H9 (cell line): ENCODE results near the gene KLC1. TPM values are rescaled to one million over a fixed set of nuclear protein-coding genes. Genes with fewer than 3 reads are reported as not detected.
"Not testable (repeated sequence)": the region's sequence is repeated elsewhere in the genome, so short reads cannot be mapped to it uniquely, and the experiment has no call there.

Experiments
- DNase-seq: peaks from one replicate; pipeline ENCODE4 v3.0.0-alpha.2; 2017
- H2AFZ ChIP-seq: one replicate; pipeline ENCODE4 v1.6.1; 2013; ENCODE audit warnings: mild to moderate bottlenecking, low read length, control low read depth, moderate library complexity
- H2AK5ac ChIP-seq: 2 replicates; pipeline ENCODE4 v1.6.1; 2013; ENCODE audit warnings: low read length, control low read depth, mixed read lengths; ENCODE audit not compliant: insufficient read length
- H2BK120ac ChIP-seq: one replicate; pipeline ENCODE4 v1.6.1; 2013; ENCODE audit warnings: low read depth, mild to moderate bottlenecking, low read length, control low read depth, inconsistent platforms; ENCODE audit not compliant: poor library complexity, severe bottlenecking
- H2BK12ac ChIP-seq: 2 replicates; pipeline ENCODE4 v1.6.1; 2013; ENCODE audit warnings: low read length, control low read depth, mixed read lengths, low read depth; ENCODE audit not compliant: insufficient read length
- H2BK15ac ChIP-seq: 2 replicates; pipeline ENCODE4 v1.6.1; 2013; ENCODE audit warnings: low read depth, low read length, control low read depth
- H2BK20ac ChIP-seq: one replicate; pipeline ENCODE4 v1.6.1; 2013; ENCODE audit warnings: low read depth, mild to moderate bottlenecking, low read length, control low read depth, inconsistent platforms; ENCODE audit not compliant: poor library complexity, severe bottlenecking
- H2BK5ac ChIP-seq: 2 replicates; pipeline ENCODE4 v1.6.1; 2013; ENCODE audit warnings: low read length, control low read depth, mixed read lengths; ENCODE audit not compliant: insufficient read length
- H3K14ac ChIP-seq: 2 replicates; pipeline ENCODE4 v1.6.1; 2013; ENCODE audit warnings: low read length, control low read depth; ENCODE audit not compliant: insufficient read depth
- H3K18ac ChIP-seq: 2 replicates; pipeline ENCODE4 v1.6.1; 2013; ENCODE audit warnings: low read depth, mild to moderate bottlenecking, mixed read lengths, low read length, control low read depth; ENCODE audit not compliant: insufficient read length
- H3K23ac ChIP-seq: 2 replicates; pipeline ENCODE4 v1.6.1; 2013; ENCODE audit warnings: low read length, control low read depth, mixed read lengths, low read depth; ENCODE audit not compliant: insufficient read length
- H3K23me2 ChIP-seq: 2 replicates; pipeline ENCODE4 v1.6.1; 2013; ENCODE audit warnings: low read depth, mild to moderate bottlenecking, mixed read lengths, low read length, control low read depth; ENCODE audit not compliant: insufficient read length, poor library complexity, severe bottlenecking
- H3K27ac ChIP-seq: 2 replicates; pipeline ENCODE4 v1.5.1; 2013; ENCODE audit warnings: low read length, control low read depth, mixed read lengths, low read depth; ENCODE audit not compliant: insufficient read length
- H3K27me3 ChIP-seq: 2 replicates; pipeline ENCODE4 v1.6.1; 2013; ENCODE audit warnings: low read length, control low read depth, inconsistent platforms; ENCODE audit not compliant: insufficient read depth
- H3K4ac ChIP-seq: 2 replicates; pipeline ENCODE4 v1.6.1; 2013; ENCODE audit warnings: low read depth, mild to moderate bottlenecking, control low read depth, inconsistent platforms, low read length, moderate library complexity
- H3K4me1 ChIP-seq: 2 replicates; pipeline ENCODE4 v1.6.1; 2013; ENCODE audit warnings: low read length, control low read depth, inconsistent platforms; ENCODE audit not compliant: insufficient read depth
- H3K4me2 ChIP-seq: 2 replicates; pipeline ENCODE4 v1.6.1; 2013; ENCODE audit warnings: low read length, control low read depth, mixed read lengths; ENCODE audit not compliant: insufficient read length, insufficient read depth
- H3K56ac ChIP-seq: 2 replicates; pipeline ENCODE4 v1.6.1; 2013; ENCODE audit warnings: low read depth, mild to moderate bottlenecking, mixed read lengths, low read length, control low read depth; ENCODE audit not compliant: insufficient read length
- H3K79me1 ChIP-seq: 2 replicates; pipeline ENCODE4 v1.6.1; 2013; ENCODE audit warnings: low read depth, mild to moderate bottlenecking, moderate library complexity, low read length, control low read depth, inconsistent platforms; ENCODE audit not compliant: insufficient read depth, poor library complexity, severe bottlenecking
- H3K79me2 ChIP-seq: 2 replicates; pipeline ENCODE4 v1.6.1; 2013; ENCODE audit warnings: low read length, control low read depth, inconsistent platforms; ENCODE audit not compliant: insufficient read depth
- H3K9ac ChIP-seq: 2 replicates; pipeline ENCODE4 v1.6.1; 2013; ENCODE audit warnings: low read length, control low read depth, mixed read lengths; ENCODE audit not compliant: insufficient read length; ENCODE audit errors: extremely low read depth
- H3K9me3 ChIP-seq: one replicate; pipeline ENCODE4 v1.6.1; 2013; ENCODE audit warnings: low read depth, low read length, inconsistent platforms; ENCODE audit not compliant: control insufficient read depth
- H3T11ph ChIP-seq: one replicate; pipeline ENCODE4 v1.6.1; 2013; ENCODE audit warnings: mild to moderate bottlenecking, low read length, control low read depth, inconsistent platforms
- H4K20me1 ChIP-seq: one replicate; pipeline ENCODE4 v1.6.1; 2013; ENCODE audit not compliant: control insufficient read depth, insufficient read length, insufficient read depth
- H4K5ac ChIP-seq: 2 replicates; pipeline ENCODE4 v1.6.1; 2013; ENCODE audit warnings: low read depth, mild to moderate bottlenecking, mixed read lengths, low read length, control low read depth; ENCODE audit not compliant: insufficient read length
- H4K8ac ChIP-seq: replicated peaks from 2 replicates; pipeline ENCODE4 v1.6.1; 2013; ENCODE audit warnings: low read length, control low read depth, mixed read lengths, low read depth; ENCODE audit not compliant: insufficient read length
- H4K91ac ChIP-seq: 2 replicates; pipeline ENCODE4 v1.6.1; 2013; ENCODE audit warnings: low read depth, mild to moderate bottlenecking, moderate library complexity, mixed read lengths, low read length, control low read depth; ENCODE audit not compliant: insufficient read length
- H3K27ac Mint-ChIP-seq, 3 experiments: 2 replicates in 2 of 3; 3 replicates in 1 of 3; pipeline ENCODE4 v1.8.0; 2020 to 2021; ENCODE audit warnings: mixed read lengths in 3 of 3, mild to moderate bottlenecking in 1 of 3, moderate library complexity in 1 of 3
- H3K27me3 Mint-ChIP-seq: 2 replicates; pipeline ENCODE4 v1.8.0; 2021; ENCODE audit warnings: low read depth, mild to moderate bottlenecking, moderate library complexity, mixed read lengths
- H3K36me3 Mint-ChIP-seq, 3 experiments: 2 replicates in 2 of 3; 3 replicates in 1 of 3; pipeline ENCODE4 v1.8.0; 2020 to 2021; ENCODE audit warnings: low read depth in 3 of 3, mixed read lengths in 3 of 3; ENCODE audit not compliant: insufficient read depth in 1 of 3
- H3K4me1 Mint-ChIP-seq, 2 experiments: 2 replicates each; pipeline ENCODE4 v1.8.0; 2020; ENCODE audit warnings: mixed read lengths in 2 of 2
- H3K4me3 Mint-ChIP-seq, 2 experiments: 2 replicates in 1 of 2; 3 replicates in 1 of 2; pipeline ENCODE4 v1.8.0; 2020 to 2021; ENCODE audit warnings: mild to moderate bottlenecking in 2 of 2, mixed read lengths in 2 of 2, moderate library complexity in 1 of 2
- H3K9me3 Mint-ChIP-seq, 2 experiments: 2 replicates in 1 of 2; 3 replicates in 1 of 2; pipeline ENCODE4 v1.8.0; 2020; ENCODE audit warnings: mild to moderate bottlenecking in 2 of 2, mixed read lengths in 2 of 2, moderate library complexity in 1 of 2
- WGBS: extraction: QIAGEN DNeasy Blood & Tissue Kit; methylation state at CpG from one replicate; pipeline ENCODE4 v1.1.7; 2013; ENCODE audit warnings: missing lambda C conversion rate, low lambda C conversion rate, mixed read lengths; ENCODE audit not compliant: insufficient read length; ENCODE audit errors: extremely low coverage; 5-methylcytosine and 5-hydroxymethylcytosine counted together
- total RNA-seq: library from RNA; stranded (reverse); gene quantifications from 2 replicates; pipeline ENCODE4 v1.2.1, GENCODE V29; 2021
- TF ChIP-seq, protein P1 (sequence below): fragments of 200-600 bp; sonication (generic); conservative IDR thresholded peaks from 3 replicates; pipeline ENCODE4 v1.8.0; 2021; ENCODE audit warnings: antibody characterized with exemption, mild to moderate bottlenecking

KLC1 gene
- total RNA-seq, 1 experiment from 2014 or later, result 143 TPM

DNA sequence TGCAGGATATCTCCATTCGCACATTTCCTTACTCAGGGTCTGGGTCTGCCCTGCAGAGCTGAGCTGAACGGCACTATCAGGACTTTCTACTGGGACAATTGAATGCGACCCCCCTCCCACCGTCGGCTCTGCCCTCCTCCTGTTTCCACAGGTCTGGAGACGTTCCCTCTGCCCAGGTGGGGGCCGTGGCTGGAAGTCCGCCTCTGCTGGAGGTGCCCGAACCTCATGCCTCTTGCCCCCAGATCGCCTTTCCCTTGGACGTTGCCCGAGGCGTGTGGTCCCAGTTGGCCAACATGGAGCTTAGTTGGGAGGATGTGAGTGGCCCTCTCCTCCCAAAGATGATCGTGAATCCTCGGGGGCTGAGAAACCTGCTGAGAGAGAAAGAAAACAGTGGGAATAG lies 21.2 kb upstream of the KLC1 start:
- Histone ChIP-seq H4K8ac (no peak overlapping the region), H3K79me1 (no peaks in the 10 kb centered on the region), H3K27me3 (no peaks in the 10 kb centered on the region), H4K20me1 (no peaks in the 10 kb centered on the region), H3K27ac (no peak overlapping the region), H3K9ac (no peak overlapping the region), H2BK120ac (no peak overlapping the region), H2BK12ac (no peak overlapping the region), H3K4ac (no peak overlapping the region), H3K9me3 (peaks cover 8% of the 10 kb centered on the region), H3K23me2 (peaks cover 2% of the 10 kb centered on the region), H3K23ac (no peak overlapping the region), H4K91ac (no peak overlapping the region), H3K4me1 (no peaks in the 10 kb centered on the region), H3K79me2 (no peaks in the 10 kb centered on the region), H3K14ac (no peak overlapping the region), H3T11ph (no peak overlapping the region), H2BK15ac (no peak overlapping the region), H2AK5ac (no peak overlapping the region), H4K5ac (no peak overlapping the region), H2BK20ac (no peak overlapping the region), H2BK5ac (no peak overlapping the region), H3K4me2 (no peak overlapping the region), H2AFZ (no peak overlapping the region), H3K18ac (no peak overlapping the region), H3K56ac (no peak overlapping the region)
- WGBS, result no CpG with 5 or more reads among the region's 15 CpGs
- DNase-seq, result no peak
- Mint-ChIP-seq H3K27me3 (peaks cover 44% of the 10 kb centered on the region), H3K27ac (no peak overlapping the region), H3K4me1 (peaks cover 17% of the 10 kb centered on the region in 2 experiments), H3K4me3 (peak overlapping the region; percentile 19 to 64; a peak in 1 of 5 replicates), H3K9me3 (peaks cover 19 to 24% of the 10 kb centered on the region in 2 experiments), H3K36me3 (peaks cover 9 to 11% (median 11%) of the 10 kb centered on the region in 3 experiments)
- TF ChIP-seq, protein P1, sequence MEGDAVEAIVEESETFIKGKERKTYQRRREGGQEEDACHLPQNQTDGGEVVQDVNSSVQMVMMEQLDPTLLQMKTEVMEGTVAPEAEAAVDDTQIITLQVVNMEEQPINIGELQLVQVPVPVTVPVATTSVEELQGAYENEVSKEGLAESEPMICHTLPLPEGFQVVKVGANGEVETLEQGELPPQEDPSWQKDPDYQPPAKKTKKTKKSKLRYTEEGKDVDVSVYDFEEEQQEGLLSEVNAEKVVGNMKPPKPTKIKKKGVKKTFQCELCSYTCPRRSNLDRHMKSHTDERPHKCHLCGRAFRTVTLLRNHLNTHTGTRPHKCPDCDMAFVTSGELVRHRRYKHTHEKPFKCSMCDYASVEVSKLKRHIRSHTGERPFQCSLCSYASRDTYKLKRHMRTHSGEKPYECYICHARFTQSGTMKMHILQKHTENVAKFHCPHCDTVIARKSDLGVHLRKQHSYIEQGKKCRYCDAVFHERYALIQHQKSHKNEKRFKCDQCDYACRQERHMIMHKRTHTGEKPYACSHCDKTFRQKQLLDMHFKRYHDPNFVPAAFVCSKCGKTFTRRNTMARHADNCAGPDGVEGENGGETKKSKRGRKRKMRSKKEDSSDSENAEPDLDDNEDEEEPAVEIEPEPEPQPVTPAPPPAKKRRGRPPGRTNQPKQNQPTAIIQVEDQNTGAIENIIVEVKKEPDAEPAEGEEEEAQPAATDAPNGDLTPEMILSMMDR, result no peak

DNA sequence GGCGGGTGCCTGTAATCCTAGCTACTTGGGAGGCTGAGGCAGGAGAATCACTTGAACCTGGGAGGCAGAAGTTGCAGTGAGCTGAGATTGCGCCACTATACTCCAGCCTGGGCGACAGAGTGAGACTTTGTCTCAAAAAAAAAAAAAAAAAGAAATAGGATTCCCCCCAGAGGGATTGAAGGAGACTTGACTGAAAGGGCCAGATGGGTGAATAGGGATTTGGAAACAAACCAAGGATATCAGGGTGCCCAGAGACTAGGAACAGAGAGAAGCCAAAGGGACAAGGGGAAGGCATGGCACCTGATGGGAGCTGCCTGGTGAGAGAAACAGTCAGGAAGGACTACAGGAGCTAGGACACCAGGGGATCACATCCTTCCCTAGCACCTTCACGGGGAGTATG lies 19.9 kb upstream of the KLC1 start:
- not testable (repeated sequence) for H2BK12ac ChIP-seq, H3K27ac Mint-ChIP-seq, H3K4me2 ChIP-seq, H2BK5ac ChIP-seq, H2BK15ac ChIP-seq, H3K79me1 ChIP-seq, H3K4ac ChIP-seq, H2BK120ac ChIP-seq, H2AK5ac ChIP-seq, DNase-seq, H4K20me1 ChIP-seq, H3K18ac ChIP-seq, H3K14ac ChIP-seq, H4K91ac ChIP-seq, H3K56ac ChIP-seq, H3K23me2 ChIP-seq, H3K79me2 ChIP-seq, H4K5ac ChIP-seq, H4K8ac ChIP-seq, H3K9ac ChIP-seq, H2BK20ac ChIP-seq, H3K27me3 ChIP-seq, H2AFZ ChIP-seq, H3T11ph ChIP-seq, H3K23ac ChIP-seq, H3K27ac ChIP-seq, H3K4me1 ChIP-seq, H3K9me3 ChIP-seq
- 0 out of 5 replicates have a peak overlapping the region, but pooled peaks of 1 of the 2 experiments have one; percentile 25 for H3K4me3 Mint-ChIP-seq
- peaks cover 9 to 11% (median 11%) of the 10 kb centered on the region in 3 experiments for H3K36me3 Mint-ChIP-seq
- H3K27me3 Mint-ChIP-seq, result peaks cover 44% of the 10 kb centered on the region
- H3K4me1 Mint-ChIP-seq, result peaks cover 17% of the 10 kb centered on the region in 2 experiments
- WGBS, result no CpG with 5 or more reads among the region's 4 CpGs
- H3K9me3 Mint-ChIP-seq, result peaks cover 19 to 24% of the 10 kb centered on the region in 2 experiments
